ENCODE results near the gene CDK1. TPM values are rescaled to one million over a fixed set of nuclear protein-coding genes. Genes with fewer than 3 reads are reported as not detected.
A peak's percentile ranks its signal among the peaks of the same experiment; 100 is the strongest.

Gene CDK1
- total RNA-seq, 1 experiment from 2014 or later: 98.9 TPM

GRCh38 chr10:60769406-60769805, 8.9 kb upstream of the CDK1 start:
- peaks cover 14% of the 10 kb centered on the region for H3K4me1 Mint-ChIP-seq
- ATAC-seq (peak; percentile 40), DNase-seq (ENCODE audit: low spot score) (no peak)
- H3K27me3 Mint-ChIP-seq (ENCODE audit: low read depth): no peaks in the 10 kb centered on the region
- H3K4me3 Mint-ChIP-seq: no peak overlapping the region
- no peaks in the 10 kb centered on the region for H3K36me3 Mint-ChIP-seq
- POLR2A ChIA-PET: no interaction called here
- peaks cover 18% of the 10 kb centered on the region for H3K9me3 Mint-ChIP-seq
- no peak overlapping the region for H3K27ac Mint-ChIP-seq
- CTCF ChIA-PET: interaction anchor here (0.6 to 3.1 kb wide), 8 partner anchors 9 to 123 kb away, joined by 3 to 20 read pairs (median 4); partner anchors contain the start of gene CDK1
- no peak for TF ChIP-seq HMGA2 (CRISPR knock-in tag; IDR thresholded peaks at IDR 0.05)
- TF ChIP-seq PREB (CRISPR knock-in tag; IDR thresholded peaks at IDR 0.05; ENCODE audit: borderline replicate concordance): no peak
- TF ChIP-seq NR3C1 (CRISPR knock-in tag; conservative IDR thresholded peaks at IDR 0.05; ENCODE audit: low read depth): no peak
- TF ChIP-seq FOXP4 (CRISPR knock-in tag; IDR thresholded peaks at IDR 0.05): no peak
- TF ChIP-seq ATF2 (CRISPR knock-in tag; IDR thresholded peaks at IDR 0.05; ENCODE audit: borderline replicate concordance, low read depth): no peak
- TF ChIP-seq MXD4 (CRISPR knock-in tag; IDR thresholded peaks at IDR 0.05; ENCODE audit: borderline replicate concordance): no peak
- TF ChIP-seq ZNF317 (CRISPR knock-in tag; IDR thresholded peaks at IDR 0.05; ENCODE audit: borderline replicate concordance, low read depth): no peak
- TF ChIP-seq CDX4 (CRISPR knock-in tag; IDR thresholded peaks at IDR 0.05; ENCODE audit: borderline replicate concordance): no peak

- H3K27me3 Mint-ChIP-seq (ENCODE audit: low read depth): no peaks in the 10 kb centered on the region
- peaks cover 28% of the 10 kb centered on the region for H3K4me1 Mint-ChIP-seq
- peaks cover 26% of the 10 kb centered on the region for H3K36me3 Mint-ChIP-seq
- POLR2A ChIA-PET: interaction anchor here (0.6 to 1.9 kb wide), 11 partner anchors 11 to 1491 kb away, joined by 3 to 6 read pairs (median 3); partner anchors contain the start of gene RTKN2
- H3K27ac Mint-ChIP-seq: peak overlapping the region; percentile 88
- peak; percentile 95 for TF ChIP-seq HMGA2 (CRISPR knock-in tag; IDR thresholded peaks at IDR 0.05)
- no peak for TF ChIP-seq ERG (CRISPR knock-in tag; IDR thresholded peaks at IDR 0.05)
- DNase-seq (ENCODE audit: low spot score) (no peak), ATAC-seq (no peak)
- CTCF ChIA-PET: interaction anchor here (0.6 to 1.2 kb wide), 5 partner anchors 8 to 154 kb away, joined by 3 to 4 read pairs (median 4); no protein-coding TSS in a partner anchor
- peak overlapping the region; percentile 95 for H3K4me3 Mint-ChIP-seq
- peaks cover 10% of the 10 kb centered on the region; the same call in 1 of the 2 replicates for H3K9me3 Mint-ChIP-seq
Observed at GRCh38 chr10:60777696-60778213, 523 bp upstream of the CDK1 start.

- ATAC-seq: no peak
- ChIA-PET CTCF (interaction anchor here (0.6 kb wide), 1 partner anchor 1125 kb away, joined by 3 read pairs; no protein-coding TSS in a partner anchor), POLR2A (interaction anchor here (1.1 to 1.9 kb wide), 4 partner anchors 18 to 116 kb away, joined by 3 to 6 read pairs (median 4); no protein-coding TSS in a partner anchor)
- no peak for TF ChIP-seq EMX1 (CRISPR knock-in tag; IDR thresholded peaks at IDR 0.05)
- 0 out of 2 replicates have a peak, but pooled peaks have one; percentile 9 for TF ChIP-seq MAX (CRISPR knock-in tag; IDR thresholded peaks at IDR 0.05)
- TF ChIP-seq ZSCAN18 (CRISPR knock-in tag; IDR thresholded peaks at IDR 0.05): no peak
- peak; percentile 35; the same call in 1 of the 2 replicates for TF ChIP-seq USF1 (CRISPR knock-in tag; IDR thresholded peaks at IDR 0.05)
- no peak for TF ChIP-seq KAT7 (CRISPR knock-in tag; IDR thresholded peaks at IDR 0.05; ENCODE audit: borderline replicate concordance)
- no peaks in the 10 kb centered on the region for H3K27me3 Mint-ChIP-seq (ENCODE audit: low read depth)
- peak overlapping the region; percentile 95 for H3K4me3 Mint-ChIP-seq
- H3K36me3 Mint-ChIP-seq: peaks cover 37% of the 10 kb centered on the region
- no peak overlapping the region for H3K27ac Mint-ChIP-seq
- H3K4me1 Mint-ChIP-seq: peaks cover 31% of the 10 kb centered on the region
- DNase-seq (ENCODE audit: low spot score): no peak
- H3K9me3 Mint-ChIP-seq: peaks cover 1% of the 10 kb centered on the region; the same call in 1 of the 2 replicates
Observed at GRCh38 chr10:60778971-60779796, 906 bp downstream of the CDK1 start.

Data from WTC11 (cell line).